HG03025 (cell line): ENCODE results near the gene COL26A1.
"Not testable (repeated sequence)": the region's sequence is repeated elsewhere in the genome, so short reads cannot be mapped to it uniquely, and the experiment has no call there.

Experiments
- ATAC-seq: cut with Tn5 transposase; IDR thresholded peaks from one replicate; pipeline ENCODE4 v1.9.1; 2021; ENCODE audit warnings: mild to moderate bottlenecking, moderate library complexity; ENCODE audit not compliant: unreplicated experiment, low FRiP score

COL26A1 gene

DNA sequence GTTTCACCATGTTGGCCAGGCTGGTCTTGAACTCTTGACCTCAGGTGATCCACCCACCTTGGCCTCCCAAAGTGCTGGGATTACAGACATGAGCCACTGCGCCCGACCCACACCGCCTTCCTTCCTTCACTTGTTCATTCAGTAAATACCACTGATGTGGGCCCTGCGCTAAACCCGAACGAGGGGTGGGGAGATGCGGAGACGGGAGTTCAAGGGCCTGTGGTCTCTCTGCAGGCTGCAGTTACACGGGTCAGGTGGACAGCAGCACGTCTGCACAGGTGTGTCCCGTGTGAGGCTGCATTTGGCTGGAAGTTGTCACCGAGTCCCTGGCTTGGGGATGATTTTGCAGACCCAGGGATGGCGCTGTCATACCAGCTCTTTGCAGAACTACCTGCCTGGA, 38.1 kb downstream of the COL26A1 start:
- ATAC-seq, result no peak

DNA sequence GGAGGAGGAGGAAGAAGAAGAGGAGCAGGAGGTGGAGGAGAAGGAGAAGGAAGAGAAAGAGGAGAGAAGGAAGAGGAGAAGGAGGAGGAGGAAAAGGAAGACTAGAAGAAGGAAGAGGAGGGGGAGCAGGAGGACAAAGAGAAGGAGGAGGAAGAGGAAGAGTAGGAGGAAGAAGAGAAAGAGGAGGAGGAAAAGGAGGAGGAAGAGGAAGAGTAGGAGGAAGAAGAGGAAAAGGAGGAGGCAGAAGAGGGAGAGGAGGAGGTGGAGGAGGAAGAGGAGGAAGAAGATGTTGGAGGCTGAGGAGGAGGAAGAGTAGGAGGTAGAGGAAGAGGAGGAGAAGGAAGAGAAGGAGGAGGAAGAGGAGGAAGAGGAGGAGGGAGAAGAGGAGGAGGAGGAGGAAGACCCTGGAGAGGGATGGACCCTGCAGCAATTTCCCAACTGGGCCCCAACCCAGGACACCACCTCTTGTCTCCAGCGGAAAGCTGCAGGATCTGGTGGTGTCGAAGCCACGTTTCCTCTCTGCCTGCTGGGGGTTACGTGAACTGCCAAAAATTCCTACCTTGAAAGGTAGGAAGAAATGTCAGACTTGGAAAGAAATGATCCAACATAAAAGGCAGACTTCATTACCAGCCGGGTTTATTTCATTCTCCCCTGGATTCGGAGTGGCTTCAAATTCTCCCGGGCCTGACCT, 38.9 kb downstream of the COL26A1 start:
- no peak for ATAC-seq

DNA sequence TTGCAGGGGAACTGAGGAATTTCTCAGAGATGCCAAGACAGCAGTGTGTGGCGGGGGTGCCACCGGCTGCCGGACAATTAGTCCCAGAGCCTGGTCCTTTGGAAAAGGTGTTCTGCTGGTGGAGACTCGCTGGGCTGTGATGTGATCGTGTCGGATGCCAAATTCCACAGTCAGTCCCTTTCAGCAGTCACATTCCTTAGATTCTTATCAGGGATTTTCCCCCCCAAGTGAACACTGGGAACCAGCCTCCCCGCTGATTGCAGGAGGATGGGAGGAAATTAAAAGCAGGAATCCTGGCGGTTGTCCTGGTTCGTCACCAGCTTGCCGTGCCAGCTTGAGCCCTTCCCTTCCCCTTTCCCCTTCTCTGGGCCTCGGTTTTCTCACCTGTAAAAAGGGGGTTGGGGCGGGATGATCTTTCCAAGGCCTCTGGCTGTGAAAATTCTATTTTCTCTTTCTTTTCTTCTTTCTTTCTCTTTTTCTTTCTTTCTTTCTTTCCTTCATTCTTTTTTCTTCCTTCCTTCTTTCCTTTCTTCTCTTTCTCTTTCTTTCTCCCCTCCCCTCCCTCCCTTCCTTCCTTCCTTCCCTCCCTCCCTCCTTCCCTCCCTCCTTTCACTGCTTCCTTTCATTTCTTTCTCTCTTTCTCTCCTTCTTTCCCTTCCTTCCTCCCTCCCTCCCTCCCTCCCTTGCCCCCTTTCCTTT, 39.6 kb downstream of the COL26A1 start:
- ATAC-seq, result no peak

DNA sequence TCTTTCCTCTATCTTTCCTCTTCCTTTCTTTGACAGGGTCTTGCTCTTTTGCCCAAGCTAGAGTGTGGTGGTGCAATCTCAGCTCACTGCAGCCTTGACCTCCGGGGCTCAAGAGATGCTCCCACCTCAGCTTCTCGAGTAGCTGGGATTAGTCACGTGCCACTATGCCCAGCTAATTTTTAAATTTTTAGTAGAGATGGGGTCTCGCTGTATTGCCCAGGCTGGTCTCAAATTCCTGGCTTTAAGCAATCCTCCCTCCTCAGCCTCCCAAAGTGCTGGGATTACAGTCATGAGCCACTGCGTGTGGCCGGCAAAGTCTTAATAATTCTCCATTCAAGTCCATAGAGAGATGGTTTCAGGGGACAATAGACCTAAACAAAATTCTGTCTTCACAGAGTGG, 40.2 kb downstream of the COL26A1 start:
- no peak for ATAC-seq

DNA sequence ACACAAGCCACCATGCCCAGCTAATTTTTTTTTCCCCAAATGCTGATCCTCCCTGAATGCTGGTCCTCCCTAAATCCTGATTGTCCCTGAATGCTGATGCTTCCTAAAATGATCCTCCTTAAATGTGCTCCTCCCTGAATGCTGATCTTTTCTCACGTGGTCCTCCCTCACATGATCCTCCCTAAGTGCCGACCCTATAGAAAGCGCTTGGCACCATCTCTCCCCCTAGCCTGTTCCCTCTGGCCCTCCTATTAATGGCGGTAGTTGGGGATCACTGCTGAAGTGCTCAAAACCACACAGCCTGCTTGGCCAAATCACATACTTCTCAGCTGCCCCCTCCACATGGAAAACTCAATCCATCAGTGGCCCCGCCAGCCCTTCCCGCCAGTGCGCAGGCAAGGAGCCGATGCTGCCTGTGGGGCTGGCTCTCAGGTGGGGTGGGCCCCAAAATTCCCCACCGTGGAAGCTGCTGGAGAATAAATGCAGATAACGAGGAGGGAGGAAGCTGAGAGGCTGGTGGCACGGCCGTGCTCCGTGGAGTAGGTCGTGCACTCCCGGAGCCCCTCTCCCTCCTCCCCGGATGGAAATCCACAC, 42.9 kb downstream of the COL26A1 start:
- ATAC-seq, result no peak

DNA sequence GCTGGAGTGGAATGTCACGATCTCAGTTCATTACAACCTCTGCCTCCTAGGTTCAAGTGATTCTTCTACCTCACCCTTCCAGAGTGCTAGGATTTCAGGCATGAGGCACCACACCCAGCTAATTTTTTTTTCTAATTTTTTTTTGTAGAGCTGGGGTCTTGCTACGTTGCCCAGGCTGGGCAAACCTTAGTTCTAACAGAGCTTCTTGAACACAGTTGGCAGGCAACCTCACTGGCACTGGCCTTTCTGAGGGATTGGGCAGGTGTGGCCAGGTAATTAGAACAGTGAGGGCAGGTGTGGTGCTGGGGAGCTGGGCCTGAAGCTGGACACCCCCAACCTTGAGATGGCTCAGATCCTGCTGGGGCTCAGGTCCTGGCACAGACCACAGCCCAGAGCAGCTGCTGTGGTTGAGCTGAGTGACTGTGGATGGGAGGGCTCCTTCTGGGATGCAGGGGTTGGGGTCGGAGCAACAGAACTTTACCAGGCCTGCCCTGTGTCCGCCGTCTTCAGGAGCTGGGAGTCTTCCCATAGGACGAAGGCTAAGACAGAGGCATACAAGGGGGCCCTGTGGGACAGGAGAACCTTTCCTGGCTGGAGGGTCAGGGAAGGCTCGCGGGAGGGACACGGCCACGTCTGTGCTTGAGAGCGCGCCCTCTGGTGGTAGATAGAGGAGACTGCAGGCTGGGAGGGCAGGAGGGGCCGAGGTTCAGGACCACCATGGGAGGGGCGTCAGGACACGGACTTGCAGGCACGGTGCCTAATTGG, 48.2 kb downstream of the COL26A1 start:
- ATAC-seq, result no peak

DNA sequence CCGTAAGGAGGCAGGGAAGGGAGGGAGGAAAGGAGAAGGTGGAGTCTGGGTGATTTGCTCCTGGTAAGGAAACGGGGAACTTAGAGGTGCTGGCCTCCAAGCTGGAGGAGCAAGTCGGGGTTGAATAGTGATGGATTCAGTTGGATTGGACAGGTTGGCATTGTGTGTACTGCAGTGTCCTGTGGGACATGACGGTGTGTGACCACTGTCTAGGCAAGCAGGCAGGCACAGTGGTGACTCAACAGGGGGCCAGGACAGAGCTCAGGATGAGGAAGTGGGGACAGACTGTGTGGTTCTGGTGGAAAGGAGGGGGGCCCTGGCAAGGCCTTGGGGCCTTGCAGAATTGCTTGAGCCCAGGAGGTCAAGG, 48.8 kb downstream of the COL26A1 start:
- no peak for ATAC-seq

DNA sequence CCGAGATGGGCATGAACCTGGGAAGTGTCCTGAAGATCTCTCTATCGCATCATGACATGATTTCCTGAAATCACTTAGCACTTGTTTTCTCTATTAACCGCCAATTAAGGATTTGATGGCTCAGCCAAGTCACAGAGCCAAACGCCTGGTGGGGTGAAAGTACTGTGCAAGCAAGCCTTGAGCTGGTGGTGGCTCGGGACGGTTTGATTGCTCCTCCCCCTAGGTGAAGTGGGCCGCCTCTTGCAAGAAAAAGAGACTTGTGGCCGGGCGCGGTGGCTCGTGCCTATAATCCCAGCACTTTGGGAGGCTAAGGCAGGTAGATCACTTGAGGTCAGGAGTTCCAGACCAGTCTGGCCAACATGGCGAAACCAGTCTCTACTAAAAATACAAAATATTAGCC, 50.3 kb downstream of the COL26A1 start:
- ATAC-seq, result no peak

DNA sequence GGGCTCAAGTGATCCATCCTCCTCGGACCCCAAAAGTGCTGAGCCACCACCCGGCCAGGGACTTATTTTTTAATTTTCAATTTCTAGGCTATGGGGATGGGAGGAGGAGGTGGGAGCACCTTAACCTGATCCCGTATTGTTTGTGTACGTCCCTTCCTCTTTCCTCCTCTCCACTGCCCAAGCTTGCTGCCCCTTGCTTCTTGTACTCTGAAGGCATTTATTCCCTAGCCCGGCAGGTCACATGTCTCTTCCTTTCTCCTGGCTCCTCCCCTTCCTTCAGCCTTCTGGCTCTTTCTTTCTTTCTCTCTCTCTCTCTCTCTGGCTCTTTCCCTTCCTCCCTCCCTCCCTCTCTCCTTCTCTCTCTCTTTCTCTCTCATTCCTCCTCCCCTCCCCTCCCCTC, 56.0 kb downstream of the COL26A1 start:
- no peak for ATAC-seq

DNA sequence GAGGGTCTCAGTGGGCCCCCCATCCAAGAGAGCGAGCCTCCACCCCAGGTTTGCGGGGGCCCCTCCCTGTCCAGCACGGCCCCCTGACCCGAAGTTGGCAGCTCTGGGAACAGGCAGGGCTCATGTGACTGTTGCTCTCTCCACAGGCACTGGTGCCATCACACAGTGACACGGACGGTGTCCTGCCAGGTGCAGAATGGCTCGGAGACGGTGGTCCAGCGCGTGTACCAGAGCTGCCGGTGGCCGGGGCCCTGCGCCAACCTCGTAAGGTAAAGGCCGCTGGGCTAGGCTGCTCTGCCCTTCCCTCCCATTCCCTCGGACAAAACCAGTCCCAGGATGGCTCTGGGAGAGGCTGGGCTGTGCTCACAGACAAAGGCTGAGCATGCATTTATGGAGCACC, 57.2 kb downstream of the COL26A1 start:
- ATAC-seq, result no peak

DNA sequence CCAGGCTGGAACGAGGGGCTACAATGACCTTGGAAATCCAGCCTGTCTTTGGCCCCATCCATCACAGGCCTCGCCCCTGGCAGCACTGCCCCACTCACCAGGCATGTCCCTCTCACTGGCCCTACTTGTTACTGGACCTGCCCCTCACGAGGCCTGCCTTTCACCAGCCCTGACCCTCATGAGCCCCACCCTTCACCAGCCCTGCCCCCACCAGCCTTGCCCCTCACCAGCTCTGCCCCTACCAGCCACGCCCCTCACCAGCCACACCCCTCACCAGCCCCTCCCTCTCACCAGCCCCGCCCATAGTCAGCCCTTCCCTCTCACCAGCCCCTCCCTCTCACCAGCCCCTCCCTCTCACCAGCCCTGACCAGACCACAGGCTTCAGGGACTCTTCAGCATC, 57.8 kb downstream of the COL26A1 start:
- ATAC-seq, result no peak

DNA sequence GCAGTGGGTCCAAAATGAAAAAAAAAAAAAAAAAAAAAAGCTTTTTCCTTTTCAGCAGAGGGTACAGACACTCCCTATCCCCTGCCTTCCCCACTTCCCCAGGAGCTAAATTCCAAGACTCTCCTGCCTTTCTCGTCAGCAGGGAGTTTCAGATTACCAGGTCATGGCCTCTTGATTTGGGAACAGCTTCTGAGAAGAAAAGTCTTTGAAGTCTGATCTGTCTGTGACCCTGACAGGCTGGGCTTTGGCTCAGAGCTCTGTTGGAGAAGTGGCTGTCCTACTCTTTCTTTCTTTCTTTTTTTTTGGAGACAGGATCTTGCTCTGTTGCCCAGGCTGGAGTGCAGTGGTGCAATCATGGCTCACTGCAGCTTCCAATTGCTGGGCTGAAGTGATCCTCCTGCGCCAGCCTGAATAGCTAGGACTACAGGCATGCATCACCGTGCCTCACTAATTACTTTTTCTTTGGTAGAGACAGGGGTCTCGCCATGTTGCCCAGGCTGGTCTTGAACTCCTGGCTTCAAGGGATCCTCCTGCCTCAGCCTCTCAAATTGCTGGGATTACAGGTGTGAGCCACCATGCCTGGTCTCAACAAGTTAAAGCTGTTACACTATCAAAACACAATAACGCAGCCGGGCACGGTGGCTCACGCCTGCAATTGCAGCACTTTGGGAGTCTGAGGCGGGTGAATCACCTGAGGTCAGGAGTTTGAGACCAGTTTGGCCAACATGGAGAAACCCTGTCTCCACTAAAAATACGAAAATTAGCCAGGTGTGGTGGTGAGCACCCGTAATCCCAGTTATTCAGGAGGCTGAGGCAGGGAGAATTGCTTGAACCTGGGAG, 59.9 kb downstream of the COL26A1 start:
- ATAC-seq, result no peak

DNA sequence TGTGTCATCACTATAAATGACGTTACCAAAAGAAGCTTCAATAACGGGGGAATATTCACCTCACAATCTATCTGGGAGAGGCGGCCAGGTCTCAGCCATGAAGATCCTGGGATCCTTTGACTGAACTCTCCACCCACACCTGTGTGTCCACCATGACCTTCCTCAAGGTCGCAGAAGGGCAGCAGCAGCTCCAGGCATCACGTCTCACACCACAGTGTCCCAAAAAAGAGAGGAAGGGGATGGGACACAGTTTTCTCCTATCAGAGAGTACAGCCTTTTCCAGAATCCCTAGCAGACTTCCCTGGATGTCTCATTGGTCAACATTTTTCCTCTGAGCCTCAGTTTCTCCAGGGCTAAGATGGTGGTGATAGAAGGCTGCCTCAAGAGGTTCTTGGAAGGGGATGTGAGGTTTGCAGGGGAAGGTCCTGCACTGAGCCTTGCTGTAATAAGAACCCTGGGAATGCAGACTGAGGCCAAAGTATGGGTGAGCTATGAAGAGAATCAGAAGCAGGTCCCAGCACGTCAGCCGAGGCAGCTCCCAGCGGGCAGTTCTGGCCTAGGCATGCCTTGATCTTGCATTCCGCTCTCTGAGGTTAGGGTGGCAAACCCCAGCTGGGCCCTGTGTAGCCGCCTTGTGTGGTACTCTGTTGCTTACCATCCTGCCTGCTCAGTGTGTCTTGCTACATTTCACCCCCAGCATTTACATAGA, 63.8 kb downstream of the COL26A1 start:
- no peak for ATAC-seq

DNA sequence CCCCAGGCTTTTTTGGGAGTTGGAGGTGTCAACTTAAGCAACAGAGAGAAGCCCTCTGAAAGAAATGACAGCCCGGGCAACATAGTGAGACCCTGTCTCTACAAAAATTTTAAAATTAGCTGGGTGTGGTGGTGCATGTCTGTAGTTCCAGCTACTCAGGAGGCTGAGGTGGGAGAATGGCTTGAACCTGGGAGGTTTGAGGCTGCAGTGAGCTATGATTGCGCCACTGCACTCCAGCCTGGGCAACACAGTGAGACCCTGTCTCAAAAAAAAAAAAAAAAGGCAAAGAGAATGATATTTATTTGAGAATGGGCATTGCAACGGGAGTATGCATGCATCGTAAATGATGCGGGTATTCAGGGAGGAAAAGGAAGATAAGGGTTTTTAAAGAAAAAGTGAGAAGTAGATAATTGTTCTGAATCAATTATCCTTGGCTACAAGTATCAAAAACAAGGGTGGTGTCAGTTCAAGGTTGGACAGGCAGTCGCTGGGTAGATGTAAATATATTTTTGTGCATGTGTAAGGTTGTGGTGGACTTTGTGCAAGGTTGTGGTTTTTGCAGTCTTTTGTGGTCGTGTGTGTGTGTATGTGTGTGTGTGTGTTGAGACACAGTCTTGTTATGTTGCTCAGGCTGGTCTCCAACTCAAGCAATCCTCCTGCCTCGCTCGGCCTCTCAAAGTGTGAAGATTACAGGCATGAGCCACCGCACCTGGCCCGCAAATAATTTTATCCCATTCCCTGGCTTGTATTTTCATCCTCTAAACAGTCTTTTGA, 65.6 kb downstream of the COL26A1 start:
- ATAC-seq, result no peak

DNA sequence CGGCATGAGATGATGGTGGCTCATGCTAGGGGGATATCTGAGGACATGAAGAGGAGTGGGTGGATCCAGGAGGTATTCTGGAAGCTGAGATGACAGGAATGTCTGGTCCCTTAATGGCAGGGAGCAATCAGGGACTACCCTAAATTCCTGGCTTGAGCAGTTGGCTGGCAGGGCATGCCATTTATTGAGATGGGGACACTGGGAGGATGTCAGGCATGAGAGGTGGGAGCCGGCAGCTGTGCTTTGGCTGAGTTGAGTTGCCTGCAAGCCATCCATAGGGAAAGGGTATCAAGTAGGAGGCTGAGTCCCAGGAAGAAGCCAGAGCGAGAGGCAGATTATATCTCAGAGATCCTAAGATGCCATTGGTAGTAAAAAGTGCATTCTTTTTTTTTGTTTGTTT, 69.6 kb downstream of the COL26A1 start:
- no peak for ATAC-seq

DNA sequence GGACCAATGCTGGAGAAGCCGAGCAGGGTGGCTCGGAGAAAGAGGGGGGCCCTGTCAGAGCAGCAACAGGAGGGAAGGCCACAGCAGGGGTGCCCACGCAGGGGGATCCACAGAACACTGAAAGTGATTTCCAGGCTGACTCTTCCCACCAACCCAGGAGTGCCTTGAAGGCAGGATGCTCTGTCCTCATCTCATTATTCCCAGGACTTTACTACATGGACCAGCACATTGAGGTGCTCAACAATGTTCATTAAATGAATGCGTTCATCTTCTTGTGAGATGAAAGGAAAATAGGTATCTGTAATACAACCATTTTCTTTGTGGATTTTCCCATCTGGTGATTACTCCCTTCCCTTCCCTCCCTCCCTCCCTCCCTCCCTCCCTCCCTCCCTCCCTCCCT, 71.0 kb downstream of the COL26A1 start:
- ATAC-seq, result no peak

DNA sequence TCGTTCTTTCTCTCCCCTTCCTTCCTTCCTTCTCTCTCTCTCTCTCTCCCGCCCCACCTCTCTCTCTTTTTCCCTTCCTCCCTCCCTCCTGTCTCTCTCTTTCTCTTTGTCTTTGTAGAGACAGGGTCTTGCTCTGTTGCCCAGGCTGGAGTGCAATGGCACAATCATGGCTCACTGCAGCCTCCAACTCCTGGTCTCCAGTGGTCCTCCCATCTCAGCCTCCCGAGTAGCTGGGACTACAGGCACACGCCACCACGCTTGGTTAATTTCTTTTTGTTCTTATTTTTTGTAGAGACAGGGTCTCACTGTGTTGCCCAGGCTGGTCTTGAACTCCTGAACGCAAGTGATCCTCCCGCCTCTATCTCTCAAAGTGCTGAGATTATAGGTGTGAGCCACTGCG, 71.5 kb downstream of the COL26A1 start:
- ATAC-seq, result not testable (repeated sequence)

DNA sequence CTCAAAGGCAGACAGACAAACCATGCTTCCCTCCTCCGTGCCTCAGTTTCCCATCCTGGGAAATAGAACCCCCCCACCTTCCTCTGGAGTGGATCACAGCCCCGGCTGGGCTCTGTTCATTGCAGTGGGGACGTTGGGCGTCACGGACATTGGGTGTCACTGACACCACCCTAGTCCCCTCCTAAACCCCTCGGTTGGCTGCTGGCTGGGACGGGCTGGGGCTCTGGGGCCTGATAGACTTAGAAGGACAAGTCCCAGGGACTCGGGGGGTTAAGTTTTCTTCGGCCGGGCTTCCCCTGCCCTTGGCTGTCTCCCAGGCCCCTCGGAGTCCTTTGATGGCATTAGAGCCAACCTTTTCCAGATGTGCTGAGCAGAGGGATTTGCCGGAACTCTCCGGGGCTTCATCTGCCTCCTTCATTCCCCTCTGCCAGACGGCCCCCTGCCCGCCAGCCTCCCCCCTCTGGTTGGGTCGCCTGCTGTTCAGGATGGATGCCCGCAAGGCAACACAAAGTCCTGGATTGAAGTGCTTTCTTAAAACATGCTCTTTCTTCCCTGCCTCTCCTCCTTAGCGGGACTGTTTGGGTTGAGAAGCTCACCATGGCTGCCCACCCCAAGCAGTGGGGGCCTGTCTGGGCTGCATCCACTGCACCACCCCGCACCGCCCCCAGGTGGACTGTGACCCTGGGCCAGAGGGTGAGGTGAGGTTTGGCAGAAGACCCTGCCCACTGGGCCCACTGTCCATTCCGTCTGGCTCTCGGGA, 73.0 kb downstream of the COL26A1 start:
- no peak for ATAC-seq
